K562 (cell line): ENCODE measurements around the gene PUM2. TPM values are rescaled to one million over a fixed set of nuclear protein-coding genes. Genes with fewer than 3 reads are reported as not detected.
"Not testable (repeated sequence)": the region's sequence is repeated elsewhere in the genome, so short reads cannot be mapped to it uniquely, and the experiment has no call there.

Experiments
- ATAC-seq: fragments of 200-7000 bp; cut with Tn5 transposase; 3 replicates; pipeline ENCODE4 v1.9.1; 2020; ENCODE audit warnings: moderate library complexity
- BruUV-seq: library from RNA; stranded (reverse); fragments of 400-500 nt; replicated peaks from 2 replicates; lab custom pipeline; 2021; lab: Mats Ljungman, UMichigan
- CTCF ChIA-PET: fragments of 300-600 bp; formaldehyde crosslinking; extraction: SDS; loops from one replicate; lab custom pipeline; 2021; ENCODE audit warnings: low intra/inter-chr PET ratio; lab: Yijun Ruan, JAX
- POLR2A ChIA-PET: fragments of 300-600, 350-650 bp; sonication (Branson Sonifier 250); formaldehyde crosslinking; extraction: SDS; loops from one replicate; lab custom pipeline; 2021; ENCODE audit warnings: antibody characterized with exemption, inconsistent platforms; lab: Yijun Ruan, JAX
- DNase-seq, 4 experiments: peaks; one replicate each; pipeline versions ENCODE4 v3.0.0 to v3.0.0-alpha.2; 2011 to 2018; ENCODE audit warnings: low spot score in 3 of 4, mixed read lengths in 3 of 4; ENCODE audit errors: extremely low read depth in 1 of 4
- FAIRE-seq: peaks from 2 replicates; lab custom pipeline; 2011; peaks lifted over from hg19 to GRCh38; lab: Jason Lieb, UNC
- H2AFZ ChIP-seq: 2 replicates; pipeline ENCODE4 v1.6.0; 2011; ENCODE audit warnings: low read depth, low read length, control low read depth, inconsistent platforms
- H3K27ac ChIP-seq: fragments of 200-600 bp; 3 replicates; pipeline ENCODE4 v1.8.0; 2011; ENCODE audit warnings: low read depth, mild to moderate bottlenecking, control low read depth, inconsistent platforms, low read length, moderate library complexity, mixed read lengths; ENCODE audit errors: extremely low read depth
- H3K27me3 ChIP-seq, 2 experiments: fragments of 300-600 bp in 1 of 2; 2 replicates in 1 of 2; 3 replicates in 1 of 2; pipeline versions ENCODE4 v1.6.0 to v1.8.0; 2011; ENCODE audit warnings: inconsistent platforms in 2 of 2, low read length in 2 of 2, mild to moderate bottlenecking in 1 of 2, mixed read lengths in 1 of 2, moderate library complexity in 1 of 2; ENCODE audit not compliant: control insufficient read depth in 2 of 2, insufficient read depth in 2 of 2
- H3K36me3 ChIP-seq: fragments of 300-600 bp; 3 replicates; pipeline ENCODE4 v1.8.0; 2011; ENCODE audit warnings: mild to moderate bottlenecking, low read length, inconsistent platforms; ENCODE audit not compliant: control insufficient read depth, insufficient read depth
- H3K4me1 ChIP-seq, 2 experiments: fragments of 200-600 bp in 1 of 2; replicated peaks in 1 of 2; 2 replicates in 1 of 2; 3 replicates in 1 of 2; pipeline versions ENCODE4 v1.5.1 to v1.8.0; 2011; ENCODE audit warnings: inconsistent platforms in 2 of 2, low read length in 2 of 2, mild to moderate bottlenecking in 1 of 2, mixed read lengths in 1 of 2, moderate library complexity in 1 of 2; ENCODE audit not compliant: control insufficient read depth in 2 of 2, insufficient read depth in 2 of 2
- H3K4me2 ChIP-seq: 2 replicates; pipeline ENCODE4 v1.6.1; 2011; ENCODE audit warnings: low read length, control low read depth, inconsistent platforms, mixed read lengths; ENCODE audit not compliant: insufficient read depth
- H3K4me3 ChIP-seq: fragments of 200-600 bp; sonication (generic), shearing (Covaris generic); 2 replicates; pipeline ENCODE4 v1.5.1; 2016; ENCODE audit warnings: control low read depth, inconsistent platforms
- H3K79me2 ChIP-seq: fragments of 200-600 bp; 3 replicates; pipeline ENCODE4 v1.8.0; 2011; ENCODE audit warnings: low read length, inconsistent platforms; ENCODE audit not compliant: control insufficient read depth, insufficient read depth
- H3K9ac ChIP-seq, 2 experiments: 2 replicates each; pipeline versions ENCODE4 v1.6.0 to v1.6.1; 2011; ENCODE audit warnings: low read depth in 2 of 2, low read length in 2 of 2, control low read depth in 1 of 2, inconsistent platforms in 1 of 2, mild to moderate bottlenecking in 1 of 2, mixed read lengths in 1 of 2; ENCODE audit not compliant: insufficient read depth in 1 of 2
- H3K9me1 ChIP-seq: one replicate; pipeline ENCODE4 v1.6.0; 2011; ENCODE audit warnings: inconsistent platforms, mild to moderate bottlenecking, low read length, moderate library complexity; ENCODE audit not compliant: control insufficient read depth, insufficient read depth
- H3K9me3 ChIP-seq: replicated peaks from 2 replicates; pipeline ENCODE4 v1.5.1; 2011; ENCODE audit warnings: low read depth, low read length, inconsistent platforms; ENCODE audit not compliant: control insufficient read depth, insufficient read depth
- H4K20me1 ChIP-seq: replicated peaks from 2 replicates; pipeline ENCODE4 v1.6.1; 2011; ENCODE audit warnings: low read length, inconsistent platforms, mixed read lengths; ENCODE audit not compliant: control insufficient read depth, insufficient read depth
- ATF2 ChIP-seq: sonication (generic); formaldehyde crosslinking; IDR thresholded peaks from 2 replicates; pipeline ENCODE4 v1.8.1; 2022; ENCODE audit warnings: missing genetic modification reagents
- ESRRA ChIP-seq: fragments of 450-650 bp; IDR thresholded peaks from 2 replicates; pipeline ENCODE4 v1.6.1; 2014; ENCODE audit warnings: low read depth, mild to moderate bottlenecking, moderate library complexity, borderline replicate concordance
- PATZ1 ChIP-seq: fragments of 250-450 bp; sonication (Bioruptor Pico); IDR thresholded peaks from 2 replicates; pipeline ENCODE4 v1.5.0; 2020; ENCODE audit warnings: mild to moderate bottlenecking, borderline replicate concordance
- WGBS: fragments of 100-300 bp; shearing (Covaris generic); methylation state at CpG from one replicate; pipeline ENCODE4 v1.1.6; 2016; ENCODE audit warnings: low coverage, mixed read lengths; ENCODE audit not compliant: insufficient coverage; ENCODE audit errors: missing lambda C conversion rate; 5-methylcytosine and 5-hydroxymethylcytosine counted together
- in situ Hi-C: fragments of 300-500 bp; cut with MboI; formaldehyde crosslinking; loops from 4 replicates; pipeline ENCODE4 v1.15.0; 2018; ENCODE audit warnings: inconsistent platforms, mixed read lengths
- intact Hi-C: fragments of 100-400 bp; cut with micrococcal nuclease; formaldehyde crosslinking; loops from 2 replicates; pipeline ENCODE4 v1.14.2; 2022
- polyA plus RNA-seq, 8 experiments: library from polyadenylated mRNA; depleted of rRNA in 4 of 8; stranded (reverse) in 5 of 8; unstranded in 3 of 8; fragments of >200 nt; fragmentation: Nextera tagmentation in 2 of 8; fragmentation: Illumina TruSeq in 1 of 8; extraction: Ambion mirVana in 2 of 8; extraction: Trizol in 1 of 8; gene quantifications; 2 replicates each; pipeline versions ENCODE4 v1.2.1 to v1.2.3, GENCODE V29; 2011 to 2014; ENCODE audit warnings: inconsistent platforms in 1 of 8, missing spikeins in 1 of 8
- total RNA-seq, 7 experiments: library from RNA; depleted of rRNA in 6 of 7; stranded (reverse); fragments of >200 nt in 6 of 7; fragmentation: Illumina TruSeq in 2 of 7; extraction: Trizol in 2 of 7; gene quantifications; 2 replicates each; pipeline versions ENCODE4 v1.2.1 to v1.2.3, GENCODE V29; 2011 to 2021; ENCODE audit warnings: low replicate concordance in 1 of 7
- TF ChIP-seq, protein P1 (sequence below): IDR thresholded peaks from 2 replicates; pipeline ENCODE4 v1.6.1; 2012; ENCODE audit warnings: low read depth, low read length, improper control_type of control experiment, borderline replicate concordance

Gene PUM2
- total and polyA plus RNA-seq, 9 of the 15 experiments (the other 6 are each of a cell fraction or from before 2014, with no cell fraction given) = 13.4 to 61.9 (median 28.3) TPM

DNA sequence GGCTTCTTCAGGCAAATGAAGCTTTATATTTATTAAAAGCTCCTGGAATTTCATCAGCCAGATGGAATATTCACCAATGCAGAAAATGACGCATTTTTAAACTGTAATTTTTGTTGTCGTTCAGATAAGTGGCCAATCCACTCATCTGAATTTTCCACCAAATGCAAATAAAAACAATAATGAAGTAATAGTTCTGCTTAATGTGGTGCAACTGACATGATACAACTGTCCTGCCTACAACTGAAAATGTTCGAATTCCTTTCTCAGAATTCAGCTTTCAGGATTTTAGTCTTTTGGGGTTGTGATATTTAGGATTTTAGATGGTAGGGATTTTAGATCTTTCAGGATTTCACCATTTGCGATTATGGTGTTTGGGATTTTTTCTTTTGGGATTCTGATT, 27.1 kb upstream of the PUM2 start (continued):
- TF ChIP-seq ATF2 (CRISPR knock-in tag) (no peak), PATZ1 (CRISPR knock-in tag) (no peak), ESRRA (no peak)
- TF ChIP-seq, protein P1, sequence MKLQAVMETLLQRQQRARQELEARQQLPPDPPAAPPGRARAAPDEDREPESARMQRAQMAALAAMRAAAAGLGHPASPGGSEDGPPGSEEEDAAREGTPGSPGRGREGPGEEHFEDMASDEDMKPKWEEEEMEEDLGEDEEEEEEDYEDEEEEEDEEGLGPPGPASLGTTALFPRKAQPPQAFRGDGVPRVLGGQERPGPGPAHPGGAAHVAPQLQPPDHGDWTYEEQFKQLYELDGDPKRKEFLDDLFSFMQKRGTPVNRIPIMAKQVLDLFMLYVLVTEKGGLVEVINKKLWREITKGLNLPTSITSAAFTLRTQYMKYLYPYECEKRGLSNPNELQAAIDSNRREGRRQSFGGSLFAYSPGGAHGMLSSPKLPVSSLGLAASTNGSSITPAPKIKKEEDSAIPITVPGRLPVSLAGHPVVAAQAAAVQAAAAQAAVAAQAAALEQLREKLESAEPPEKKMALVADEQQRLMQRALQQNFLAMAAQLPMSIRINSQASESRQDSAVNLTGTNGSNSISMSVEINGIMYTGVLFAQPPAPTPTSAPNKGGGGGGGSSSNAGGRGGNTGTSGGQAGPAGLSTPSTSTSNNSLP = no peak

DNA sequence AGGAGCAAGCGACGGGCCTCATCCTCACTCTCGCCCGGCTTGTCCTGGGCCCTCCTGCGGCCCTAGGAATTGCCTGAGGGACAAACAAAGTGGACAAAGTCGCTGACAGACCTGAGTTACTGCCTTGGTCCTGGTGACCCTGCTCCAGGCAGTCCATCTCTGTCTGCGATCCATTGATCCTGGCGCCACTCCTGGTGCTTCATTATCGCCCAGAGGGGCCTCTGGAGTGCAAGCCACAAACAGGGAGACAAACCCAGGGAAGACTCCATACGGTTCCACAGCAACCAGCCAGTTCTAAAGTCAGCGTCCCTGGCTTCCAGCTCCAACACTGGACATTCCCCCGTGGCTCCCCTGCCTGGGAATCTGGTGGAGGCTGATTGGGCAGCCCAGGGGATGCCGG, 24.3 kb upstream of the PUM2 start:
- H3K4me2 ChIP-seq, H2AFZ ChIP-seq, CTCF ChIA-PET, intact Hi-C loops, H3K9me1 ChIP-seq, H3K27ac ChIP-seq, ATAC-seq, H3K36me3 ChIP-seq, FAIRE-seq, DNase-seq, BruUV-seq, in situ Hi-C loops, H3K9me3 ChIP-seq, H4K20me1 ChIP-seq, H3K79me2 ChIP-seq, H3K4me1 ChIP-seq, H3K4me3 ChIP-seq, POLR2A ChIA-PET: not testable (repeated sequence)
- Histone ChIP-seq H3K9ac (peak overlapping the region in 1 of 2 experiments; percentile 20; a peak in 2 of 4 replicates), H3K27me3 (peaks cover 4 to 10% of the 10 kb centered on the region in 2 experiments; a peak in 1 of 5 replicates)
- 49% methylated on average over 12 of the region's 13 CpGs for WGBS
